IgD-negative memory B cell (primary cell): Measurements from ENCODE around the gene ZNF407. TPM values are rescaled to one million over a fixed set of nuclear protein-coding genes. Genes with fewer than 3 reads are reported as not detected.

Source experiments
- H3K27ac Mint-ChIP-seq, 3 donors: one replicate each; pipeline ENCODE4 v1.8.0; 2020 to 2022; ENCODE audit warnings: mild to moderate bottlenecking in 3 of 3, mixed read lengths in 3 of 3, moderate library complexity in 1 of 3
- H3K27me3 Mint-ChIP-seq: one replicate; pipeline ENCODE4 v1.8.0; 2021; ENCODE audit warnings: mixed read lengths
- H3K36me3 Mint-ChIP-seq: one replicate; pipeline ENCODE4 v1.8.0; 2020; ENCODE audit warnings: mild to moderate bottlenecking, mixed read lengths
- H3K4me1 Mint-ChIP-seq, 3 donors: one replicate each; pipeline ENCODE4 v1.8.0; 2020 to 2022; ENCODE audit warnings: mixed read lengths in 3 of 3, mild to moderate bottlenecking in 1 of 3
- H3K4me3 Mint-ChIP-seq, 4 donors: one replicate each; pipeline ENCODE4 v1.8.0; 2020 to 2022; ENCODE audit warnings: mild to moderate bottlenecking in 4 of 4, mixed read lengths in 4 of 4, moderate library complexity in 3 of 4
- H3K9me3 Mint-ChIP-seq, 3 donors: one replicate each; pipeline ENCODE4 v1.8.0; 2020 to 2021; ENCODE audit warnings: mixed read lengths in 3 of 3, mild to moderate bottlenecking in 1 of 3
- polyA plus RNA-seq: library from polyadenylated mRNA; unstranded; fragments of 300-500 nt; fragmentation: Illumina TruSeq; gene quantifications from one replicate; pipeline ENCODE4 v1.2.3, GENCODE V29; 2021

ZNF407 gene
- polyA plus RNA-seq, 1 donor from 2014 or later, result 3.8 TPM

DNA sequence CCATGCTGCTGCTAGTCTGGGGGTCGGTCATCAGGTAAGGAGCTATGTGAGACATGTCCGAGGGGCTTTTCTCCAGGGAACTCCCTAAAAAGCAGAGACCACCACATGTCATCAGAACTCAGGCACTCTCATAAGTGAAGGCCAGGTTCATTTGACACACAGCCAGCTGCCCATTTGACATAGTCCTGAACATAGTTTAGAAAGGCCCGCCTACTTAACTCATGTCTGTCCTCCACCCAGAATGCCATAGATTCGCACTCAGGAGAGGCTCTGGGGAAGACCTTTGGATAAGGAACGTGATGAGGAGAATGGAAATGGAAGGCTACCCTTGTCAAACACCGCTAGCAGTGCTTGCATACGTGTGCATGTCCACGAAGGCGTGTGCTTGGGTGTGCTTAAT is 454.1 kb downstream of the ZNF407 start:
- no peak overlapping the region for H3K27ac Mint-ChIP-seq
- no peak overlapping the region for H3K4me3 Mint-ChIP-seq
- peaks cover 2% of the 10 kb centered on the region for H3K36me3 Mint-ChIP-seq
- H3K4me1 Mint-ChIP-seq, result no peaks in the 10 kb centered on the region
- H3K9me3 Mint-ChIP-seq, result no peaks in the 10 kb centered on the region
- H3K27me3 Mint-ChIP-seq, result no peaks in the 10 kb centered on the region

DNA sequence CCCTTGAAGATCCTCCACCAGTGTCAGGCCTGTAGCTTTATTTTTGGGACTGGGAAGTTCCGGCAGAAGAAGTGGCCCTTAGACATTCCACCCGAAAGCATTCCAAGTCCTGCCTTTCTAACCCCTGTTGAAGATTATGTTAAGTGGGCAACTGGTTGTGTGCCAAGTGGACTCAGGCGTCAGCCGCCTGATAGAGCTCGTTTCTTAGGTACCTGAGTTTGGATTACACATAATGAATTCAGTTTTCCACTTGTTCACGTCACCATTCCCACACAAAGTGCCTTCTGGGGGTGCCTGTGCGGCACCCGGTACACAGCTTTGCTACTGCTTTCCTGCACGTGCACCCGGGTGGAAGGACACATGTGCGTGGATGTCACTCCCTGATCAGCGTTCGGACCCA is 454.8 kb downstream of the ZNF407 start:
- Mint-ChIP-seq H3K4me3 (no peak overlapping the region), H3K4me1 (no peaks in the 10 kb centered on the region)

DNA sequence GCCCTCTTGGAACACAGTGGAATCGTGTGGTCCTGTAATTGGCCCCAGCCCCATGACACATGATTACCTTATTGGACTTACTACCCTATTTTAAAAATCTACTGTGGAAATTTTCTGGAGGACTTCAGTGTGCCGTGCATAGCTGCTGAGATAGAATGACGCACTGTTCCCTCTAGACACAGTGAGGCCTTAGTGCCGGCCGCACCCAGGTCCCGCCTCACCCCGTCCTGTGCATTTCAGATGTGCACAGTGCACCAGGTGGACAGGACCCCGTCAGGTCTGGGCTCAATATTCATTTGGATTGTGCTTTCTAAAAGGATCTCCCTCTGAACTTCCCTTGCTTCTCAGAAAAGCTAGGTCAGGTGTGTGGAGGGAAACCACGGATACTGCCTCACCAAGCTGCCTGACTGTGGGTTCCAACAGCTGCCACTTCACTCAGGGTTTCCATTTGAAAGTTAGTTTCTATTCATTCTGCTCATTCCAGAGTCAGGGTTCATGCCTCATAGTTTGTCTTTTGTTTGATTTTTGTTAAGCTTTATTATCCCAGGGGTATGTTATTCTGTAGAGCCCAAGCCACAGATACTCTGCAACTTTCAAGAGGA is 455.5 kb downstream of the ZNF407 start:
- no peaks in the 10 kb centered on the region for H3K4me1 Mint-ChIP-seq
- H3K27ac Mint-ChIP-seq, result peak overlapping the region in 1 of 3 donors; percentile 56
- H3K4me3 Mint-ChIP-seq, result no peak overlapping the region
- no peaks in the 10 kb centered on the region for H3K27me3 Mint-ChIP-seq
- H3K9me3 Mint-ChIP-seq, result no peaks in the 10 kb centered on the region
- H3K36me3 Mint-ChIP-seq, result peaks cover 2% of the 10 kb centered on the region

More for the DNA sequence above, 454.8 kb downstream of the ZNF407 start:
- no peaks in the 10 kb centered on the region for H3K27me3 Mint-ChIP-seq
- H3K27ac Mint-ChIP-seq, result no peak overlapping the region
- H3K36me3 Mint-ChIP-seq, result peaks cover 2% of the 10 kb centered on the region
- no peaks in the 10 kb centered on the region for H3K9me3 Mint-ChIP-seq

DNA sequence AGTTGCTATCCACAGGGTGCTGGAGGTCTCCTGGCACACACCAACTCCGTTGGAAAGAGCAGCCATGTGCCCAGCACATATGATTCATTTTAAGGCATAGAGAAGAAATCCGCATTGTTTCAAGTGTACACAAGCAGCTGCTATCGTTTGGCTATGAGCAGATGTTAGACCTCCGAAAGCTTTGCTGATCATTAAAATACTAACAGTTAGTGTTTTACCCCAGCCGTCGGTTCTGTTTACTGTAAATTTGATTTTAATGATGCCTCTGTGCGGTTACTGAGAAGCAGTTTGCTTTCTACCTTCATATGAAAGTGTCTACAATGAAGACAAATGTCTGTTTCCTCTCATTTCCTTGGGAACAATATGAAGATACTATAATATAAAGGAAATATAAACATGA is 456.4 kb downstream of the ZNF407 start:
- no peak overlapping the region for H3K4me3 Mint-ChIP-seq
- peaks cover 2% of the 10 kb centered on the region for H3K36me3 Mint-ChIP-seq
- H3K4me1 Mint-ChIP-seq, result no peaks in the 10 kb centered on the region
- no peaks in the 10 kb centered on the region for H3K27me3 Mint-ChIP-seq
- peak overlapping the region in 1 of 3 donors; percentile 53 for H3K27ac Mint-ChIP-seq
- no peaks in the 10 kb centered on the region for H3K9me3 Mint-ChIP-seq

DNA sequence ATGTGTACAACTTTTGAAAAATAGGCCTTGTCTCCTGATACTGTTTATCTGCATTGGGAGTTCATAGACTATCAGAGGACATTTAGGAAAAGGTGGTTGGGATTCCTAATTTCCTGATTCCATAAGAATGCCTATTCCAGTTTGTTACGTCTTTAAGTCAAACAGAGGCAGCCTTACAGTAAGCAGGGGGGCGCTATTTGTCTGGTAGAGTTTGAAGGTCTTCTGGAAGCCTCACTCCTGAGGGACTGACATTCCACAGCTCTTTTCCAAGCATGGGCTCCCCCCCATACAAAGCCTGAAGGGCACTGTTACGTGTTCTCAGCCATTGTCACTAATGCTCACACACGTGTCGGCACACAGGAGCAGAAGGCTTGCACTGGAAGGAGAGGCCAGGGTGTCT is 456.9 kb downstream of the ZNF407 start:
- H3K9me3 Mint-ChIP-seq, result no peaks in the 10 kb centered on the region
- no peak overlapping the region for H3K4me3 Mint-ChIP-seq
- no peak overlapping the region for H3K27ac Mint-ChIP-seq
- H3K27me3 Mint-ChIP-seq, result no peaks in the 10 kb centered on the region
- peaks cover 2% of the 10 kb centered on the region for H3K36me3 Mint-ChIP-seq
- H3K4me1 Mint-ChIP-seq, result peaks cover 0 to 3% (median 0%) of the 10 kb centered on the region in 3 donors

DNA sequence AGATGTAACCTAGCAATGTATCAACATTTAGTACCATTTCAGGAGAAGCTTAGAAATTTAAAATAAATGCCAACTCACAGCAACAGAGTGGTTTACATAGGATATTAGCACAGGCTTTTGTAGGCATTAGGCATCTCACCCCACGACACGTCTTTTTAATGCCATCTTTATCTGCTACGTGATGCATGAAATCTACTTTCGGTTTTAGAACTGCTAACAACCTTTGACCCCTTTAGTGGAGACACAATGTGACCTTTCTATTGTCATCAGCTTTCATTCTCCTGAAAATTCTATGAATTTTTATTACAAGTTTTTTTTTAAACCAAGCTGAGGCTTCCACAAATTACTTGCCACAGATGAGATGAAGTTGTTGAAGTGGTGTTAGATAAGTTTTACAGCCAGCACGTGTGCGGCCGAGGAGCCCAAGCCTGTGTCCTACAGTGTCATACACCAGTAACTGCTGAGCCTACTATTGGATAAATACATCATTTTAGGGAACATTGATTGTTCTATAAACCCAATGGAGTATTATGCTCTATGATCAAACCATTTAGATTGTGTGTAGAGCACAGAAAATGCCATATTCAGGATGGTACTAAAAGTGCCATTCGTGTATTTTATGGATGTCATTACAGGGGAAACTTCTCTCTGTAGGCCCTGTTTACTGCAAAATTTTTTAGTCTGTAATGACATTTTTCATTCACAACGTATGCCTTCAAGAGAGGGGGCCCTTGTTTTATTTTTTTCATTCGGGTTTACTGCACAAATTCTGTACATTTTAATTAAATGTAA is 459.7 kb downstream of the ZNF407 start:
- peaks cover 2% of the 10 kb centered on the region for H3K36me3 Mint-ChIP-seq
- H3K27me3 Mint-ChIP-seq, result no peaks in the 10 kb centered on the region
- no peak overlapping the region for H3K4me3 Mint-ChIP-seq
- H3K4me1 Mint-ChIP-seq, result peaks cover 0 to 3% (median 0%) of the 10 kb centered on the region in 3 donors
- no peaks in the 10 kb centered on the region for H3K9me3 Mint-ChIP-seq
- H3K27ac Mint-ChIP-seq, result no peak overlapping the region

DNA sequence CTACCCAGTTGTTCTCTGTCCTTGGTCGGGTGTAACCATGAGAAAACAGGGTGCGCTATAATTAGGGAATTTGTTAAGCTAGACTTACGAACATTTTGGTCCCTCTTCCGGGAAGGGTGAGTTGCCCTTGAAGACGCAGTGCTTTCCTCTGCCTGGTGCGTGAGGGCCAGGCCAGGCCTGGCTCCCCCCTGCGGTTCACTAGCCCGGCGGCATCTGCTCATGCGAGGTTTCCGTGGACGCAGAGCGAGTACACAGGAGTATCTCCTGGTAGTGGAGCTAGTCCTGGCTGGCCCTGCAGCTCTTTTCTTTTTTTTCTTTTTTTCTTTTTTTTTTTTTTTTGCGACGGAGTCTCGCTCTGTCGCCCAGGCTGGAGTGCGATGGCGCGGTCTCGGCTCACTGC is 462.5 kb downstream of the ZNF407 start:
- H3K27ac Mint-ChIP-seq, result no peak overlapping the region
- peaks cover 0 to 3% (median 0%) of the 10 kb centered on the region in 3 donors for H3K4me1 Mint-ChIP-seq
- no peaks in the 10 kb centered on the region for H3K9me3 Mint-ChIP-seq
- no peaks in the 10 kb centered on the region for H3K27me3 Mint-ChIP-seq
- H3K36me3 Mint-ChIP-seq, result peaks cover 7% of the 10 kb centered on the region
- H3K4me3 Mint-ChIP-seq, result no peak overlapping the region

DNA sequence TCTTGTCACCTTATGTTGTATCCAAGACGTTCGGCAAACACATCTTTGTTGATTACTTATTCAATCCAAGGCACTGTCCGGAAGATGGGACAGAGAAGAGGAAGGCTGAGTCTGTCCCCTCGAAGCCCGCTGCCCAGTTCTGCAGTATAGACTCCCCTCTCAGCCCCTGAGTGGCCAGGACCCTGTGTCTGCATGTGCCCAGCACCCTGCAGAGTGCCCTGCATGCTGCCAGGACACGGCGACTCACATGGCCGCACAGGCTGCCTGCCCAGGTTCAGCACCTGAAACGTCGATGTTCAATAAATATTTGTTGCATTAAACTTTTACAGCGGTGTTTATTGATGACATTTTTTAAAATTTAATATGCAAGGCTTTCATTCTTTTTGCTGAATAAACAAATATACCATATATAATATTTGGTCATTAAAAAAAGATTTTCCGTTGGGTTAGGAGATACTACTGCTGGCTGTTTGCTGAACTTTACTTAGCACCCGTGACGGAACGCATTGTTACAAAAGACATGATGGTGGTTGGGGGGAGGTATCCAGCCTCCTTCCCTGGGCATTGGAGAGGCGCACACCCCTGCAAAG is 464.7 kb downstream of the ZNF407 start:
- H3K4me3 Mint-ChIP-seq, result no peak overlapping the region
- H3K27ac Mint-ChIP-seq, result no peak overlapping the region
- H3K9me3 Mint-ChIP-seq, result no peaks in the 10 kb centered on the region
- no peaks in the 10 kb centered on the region for H3K27me3 Mint-ChIP-seq
- peaks cover 0 to 4% (median 3%) of the 10 kb centered on the region in 3 donors for H3K4me1 Mint-ChIP-seq
- peaks cover 7% of the 10 kb centered on the region for H3K36me3 Mint-ChIP-seq

DNA sequence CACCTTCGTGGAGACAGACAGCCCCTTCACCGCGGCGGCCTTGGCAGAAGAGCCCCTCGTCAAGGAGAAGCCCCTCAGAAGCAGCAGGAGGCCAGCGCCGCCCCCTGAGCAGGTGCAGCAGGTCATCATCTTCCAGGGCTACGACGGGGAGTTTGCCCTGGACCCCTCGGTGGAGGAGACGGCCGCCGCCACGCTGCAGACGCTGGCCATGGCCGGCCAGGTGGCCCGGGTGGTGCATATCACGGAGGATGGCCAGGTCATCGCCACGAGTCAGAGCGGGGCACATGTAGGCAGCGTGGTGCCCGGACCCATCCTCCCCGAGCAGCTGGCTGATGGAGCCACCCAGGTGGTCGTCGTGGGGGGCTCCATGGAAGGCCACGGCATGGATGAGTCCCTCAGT is 465.5 kb downstream of the ZNF407 start:
- H3K27me3 Mint-ChIP-seq, result no peaks in the 10 kb centered on the region
- peaks cover 0 to 4% (median 3%) of the 10 kb centered on the region in 3 donors for H3K4me1 Mint-ChIP-seq
- no peak overlapping the region for H3K4me3 Mint-ChIP-seq
- H3K27ac Mint-ChIP-seq, result no peak overlapping the region
- peaks cover 7% of the 10 kb centered on the region for H3K36me3 Mint-ChIP-seq
- H3K9me3 Mint-ChIP-seq, result no peaks in the 10 kb centered on the region

DNA sequence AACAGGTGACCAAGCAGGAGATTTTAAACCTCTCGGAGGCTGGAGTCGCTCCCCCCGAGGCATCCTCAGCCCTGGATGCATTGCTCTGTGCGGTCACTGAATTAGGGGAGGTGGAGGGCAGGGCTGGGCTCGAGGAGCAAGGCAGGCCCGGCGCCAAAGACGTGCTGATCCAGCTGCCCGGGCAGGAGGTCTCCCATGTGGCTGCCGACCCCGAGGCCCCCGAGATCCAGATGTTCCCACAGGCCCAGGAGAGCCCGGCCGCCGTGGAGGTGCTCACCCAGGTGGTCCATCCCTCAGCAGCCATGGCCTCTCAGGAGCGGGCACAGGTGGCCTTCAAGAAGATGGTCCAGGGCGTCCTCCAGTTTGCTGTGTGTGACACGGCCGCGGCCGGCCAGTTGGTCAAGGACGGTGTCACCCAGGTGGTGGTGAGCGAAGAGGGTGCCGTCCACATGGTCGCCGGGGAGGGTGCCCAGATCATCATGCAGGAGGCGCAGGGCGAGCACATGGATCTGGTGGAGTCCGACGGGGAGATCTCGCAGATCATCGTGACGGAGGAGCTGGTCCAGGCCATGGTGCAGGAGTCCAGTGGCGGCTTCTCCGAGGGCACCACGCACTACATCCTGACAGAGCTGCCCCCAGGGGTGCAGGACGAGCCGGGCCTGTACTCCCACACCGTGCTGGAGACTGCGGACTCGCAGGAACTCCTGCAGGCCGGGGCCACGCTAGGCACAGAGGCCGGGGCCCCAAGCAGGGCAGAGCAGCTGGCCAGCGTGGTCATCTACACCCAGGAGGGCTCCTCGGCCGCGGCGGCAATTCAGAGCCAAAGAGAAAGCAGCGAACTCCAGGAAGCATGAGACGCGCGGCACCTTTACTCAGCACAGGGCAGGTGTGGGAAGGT is 466.2 kb downstream of the ZNF407 start:
- Mint-ChIP-seq H3K4me1 (peaks cover 0 to 4% (median 3%) of the 10 kb centered on the region in 3 donors), H3K4me3 (no peak overlapping the region), H3K27ac (no peak overlapping the region), H3K27me3 (no peaks in the 10 kb centered on the region), H3K9me3 (no peaks in the 10 kb centered on the region), H3K36me3 (peaks cover 9% of the 10 kb centered on the region)

DNA sequence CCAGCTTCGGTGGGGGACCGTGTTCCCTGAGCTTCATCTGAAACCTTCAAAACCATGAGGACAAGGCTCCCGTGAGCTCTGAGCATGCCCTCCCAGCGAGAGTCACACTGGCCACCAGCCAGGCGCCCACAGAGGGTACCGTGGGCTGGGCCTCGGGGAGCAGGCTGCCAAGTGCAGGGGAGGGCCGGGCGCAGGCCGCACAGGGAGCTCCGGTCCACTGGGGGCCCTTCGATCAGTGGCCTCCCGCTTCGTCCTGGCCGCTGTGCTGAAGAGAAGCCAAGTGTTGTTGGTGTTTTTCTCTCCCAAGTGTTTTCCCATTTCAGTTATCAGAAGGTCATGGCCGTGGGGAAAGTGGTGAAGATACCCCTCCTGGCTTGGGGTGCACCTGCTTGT is 466.8 kb downstream of the ZNF407 start:
- H3K9me3 Mint-ChIP-seq, result no peaks in the 10 kb centered on the region
- H3K27me3 Mint-ChIP-seq, result no peaks in the 10 kb centered on the region
- no peak overlapping the region for H3K27ac Mint-ChIP-seq
- H3K4me3 Mint-ChIP-seq, result no peak overlapping the region
- peaks cover 9% of the 10 kb centered on the region for H3K36me3 Mint-ChIP-seq
- H3K4me1 Mint-ChIP-seq, result peaks cover 0 to 4% (median under 1%) of the 10 kb centered on the region in 3 donors

DNA sequence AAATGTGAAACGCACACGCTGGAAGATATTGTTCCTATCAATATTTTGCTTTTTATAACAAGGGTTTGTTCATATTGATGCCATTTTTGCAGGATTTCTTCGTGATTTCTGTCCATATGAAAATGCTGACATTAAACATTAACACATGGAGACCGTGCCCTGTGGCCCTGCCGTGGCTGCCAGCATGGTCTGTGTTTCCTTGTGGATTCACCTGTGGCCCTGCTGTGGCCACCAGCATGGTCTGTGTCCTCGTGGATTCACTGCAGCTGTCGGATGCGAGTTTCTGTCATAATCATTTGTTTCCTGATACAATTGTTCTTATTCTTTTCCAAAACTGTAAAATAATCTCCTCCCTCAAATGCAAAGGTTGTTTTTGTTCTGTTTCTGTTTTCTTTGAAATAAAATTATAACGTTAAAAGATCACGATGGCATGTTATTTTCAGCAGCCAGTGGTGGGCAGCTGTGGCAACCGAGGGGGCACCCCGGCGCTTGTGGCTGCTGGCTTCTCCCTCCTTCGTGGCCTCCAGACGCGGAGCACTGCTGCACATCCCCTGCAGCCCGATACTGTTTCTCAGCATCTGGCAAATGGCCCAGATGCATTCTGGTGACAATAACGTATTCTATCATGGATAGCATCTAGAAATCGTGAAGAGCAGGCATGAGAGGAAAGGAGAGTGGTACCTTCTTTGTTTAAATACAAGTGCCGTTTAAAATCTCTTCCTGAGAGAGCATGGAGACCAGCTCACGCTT is 467.8 kb downstream of the ZNF407 start:
- H3K36me3 Mint-ChIP-seq, result peaks cover 9% of the 10 kb centered on the region
- no peak overlapping the region for H3K4me3 Mint-ChIP-seq
- H3K27ac Mint-ChIP-seq, result peak overlapping the region in 1 of 3 donors; percentile 48
- no peaks in the 10 kb centered on the region for H3K27me3 Mint-ChIP-seq
- H3K9me3 Mint-ChIP-seq, result no peaks in the 10 kb centered on the region
- peaks cover 4 to 9% (median 4%) of the 10 kb centered on the region in 3 donors for H3K4me1 Mint-ChIP-seq

DNA sequence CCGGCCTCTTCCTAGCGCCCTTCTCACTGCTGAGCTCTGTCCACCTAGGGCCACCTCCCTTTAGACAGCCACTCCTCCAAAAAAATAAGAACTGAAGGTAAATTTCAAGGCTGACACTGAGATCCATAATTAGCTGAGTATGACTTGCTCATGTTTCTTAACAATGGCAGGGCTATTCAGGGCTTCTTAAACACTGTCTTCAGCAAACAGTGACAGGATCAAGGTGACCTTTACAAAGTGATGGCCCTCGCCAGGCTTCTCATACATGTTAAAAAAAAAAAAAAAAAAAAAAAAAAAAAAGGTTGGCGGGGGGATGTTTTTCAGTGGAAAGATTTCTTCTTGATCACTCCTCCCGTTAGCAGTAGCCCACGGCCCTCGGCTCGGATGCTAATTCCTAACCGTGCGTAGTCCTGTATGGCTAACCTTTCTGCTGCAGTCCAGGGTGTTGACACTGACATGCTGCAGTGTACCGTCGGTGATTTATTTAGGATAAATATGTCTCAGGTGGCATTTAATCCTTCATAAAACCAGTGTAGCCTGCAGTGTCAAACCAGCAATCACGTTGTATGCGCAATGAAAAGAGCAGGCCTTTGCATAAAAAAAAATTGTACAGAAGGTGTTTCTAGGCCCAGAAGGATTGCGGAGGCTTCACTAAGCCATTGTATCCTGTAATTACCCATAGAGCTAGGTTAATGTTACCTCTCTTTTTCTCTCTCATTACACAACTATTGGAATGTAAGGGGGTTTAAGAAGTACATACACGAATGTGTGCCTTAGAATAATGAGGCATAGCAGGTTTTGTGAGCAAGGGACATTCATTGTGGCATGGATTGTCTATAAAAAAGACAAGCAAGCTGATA is 468.6 kb downstream of the ZNF407 start:
- Mint-ChIP-seq H3K27ac (no peak overlapping the region), H3K4me3 (no peak overlapping the region), H3K27me3 (no peaks in the 10 kb centered on the region), H3K9me3 (no peaks in the 10 kb centered on the region), H3K4me1 (peaks cover 11 to 17% (median 12%) of the 10 kb centered on the region in 3 donors), H3K36me3 (peaks cover 9% of the 10 kb centered on the region)
